Peyer's patch (tissue), 4 donors: ENCODE results near the gene ADGRL3.

Experiments used
- CTCF ChIP-seq, 6 experiments: fragments of 450-650 bp in 4 of 6; fragments of 200-600 bp in 2 of 6; sonication (generic) in 1 of 6; IDR thresholded peaks; one replicate each; pipeline ENCODE4 v1.5.1; 2017 to 2019; ENCODE audit warnings: antibody characterized with exemption in 6 of 6, mild to moderate bottlenecking in 3 of 6, moderate library complexity in 1 of 6
- POLR2A ChIP-seq, 2 donors: fragments of 450-650 bp; IDR thresholded peaks; one replicate each; pipeline ENCODE4 v1.5.1; 2017; ENCODE audit warnings: antibody characterized with exemption in 2 of 2, mild to moderate bottlenecking in 2 of 2, moderate library complexity in 2 of 2

DNA sequence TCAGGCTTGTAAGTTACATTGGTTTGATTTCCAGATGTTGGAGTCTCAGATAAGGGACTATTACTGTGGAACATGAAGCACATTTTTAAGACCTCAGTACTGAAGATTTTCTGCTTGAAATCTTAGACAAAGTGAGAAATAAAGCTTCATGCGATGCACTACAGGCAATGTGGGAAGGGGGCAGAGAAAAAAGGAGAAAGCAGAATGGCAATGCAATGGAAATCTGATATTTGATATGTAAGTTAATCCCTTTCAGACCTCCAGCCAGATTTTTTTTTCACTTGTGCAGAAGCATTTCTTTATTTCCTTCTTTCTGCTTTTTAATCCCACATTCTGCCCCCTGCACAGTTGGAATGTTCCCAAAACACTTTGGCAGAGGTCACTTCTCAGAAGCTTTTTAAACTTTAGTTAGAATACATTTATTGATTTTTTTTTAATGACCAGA lies 174.3 kb downstream of the ADGRL3 start:
- no peak for TF ChIP-seq CTCF (IDR thresholded peaks at IDR 0.05)
- TF ChIP-seq POLR2A (IDR thresholded peaks at IDR 0.05): no peak
